GM12892 (cell line): ENCODE measurements around the gene SERPINB2.

Source experiments
- POLR2A ChIP-seq: IDR thresholded peaks from 2 replicates; pipeline ENCODE4 v1.6.1; 2011; ENCODE audit warnings: low read depth, low read length, control low read depth
- POLR2AphosphoS5 ChIP-seq: IDR thresholded peaks from 2 replicates; pipeline ENCODE4 v1.6.1; 2011; ENCODE audit warnings: low read depth, low read length, control low read depth
- TAF1 ChIP-seq: IDR thresholded peaks from 2 replicates; pipeline ENCODE4 v1.6.1; 2011; ENCODE audit warnings: low read depth, mild to moderate bottlenecking, control low read depth, low read length, borderline replicate concordance

GRCh38 chr18:63917817-63918216 is 30.3 kb downstream of the SERPINB2 start:
- no peak for TF ChIP-seq POLR2A
- TF ChIP-seq POLR2AphosphoS5: no peak
- TF ChIP-seq TAF1: no peak
